Erythroblast (primary cell): Measurements from ENCODE around the gene LILRB1.
"Not testable (repeated sequence)": the region's sequence is repeated elsewhere in the genome, so short reads cannot be mapped to it uniquely, and the experiment has no call there.

Experiments used
- DNase-seq, 2 experiments: peaks; one replicate each; lab custom pipeline; 2025; lab: John Stamatoyannopoulos, UW
- GATA1 ChIP-seq: IDR thresholded peaks from 2 replicates; pipeline ENCODE4 v1.6.1; 2011; ENCODE audit warnings: low read depth, mild to moderate bottlenecking, control low read depth, low read length, moderate library complexity
- POLR2A ChIP-seq: IDR thresholded peaks from 2 replicates; pipeline ENCODE4 v1.6.1; 2011; ENCODE audit warnings: mild to moderate bottlenecking, low read length

LILRB1 gene

DNA sequence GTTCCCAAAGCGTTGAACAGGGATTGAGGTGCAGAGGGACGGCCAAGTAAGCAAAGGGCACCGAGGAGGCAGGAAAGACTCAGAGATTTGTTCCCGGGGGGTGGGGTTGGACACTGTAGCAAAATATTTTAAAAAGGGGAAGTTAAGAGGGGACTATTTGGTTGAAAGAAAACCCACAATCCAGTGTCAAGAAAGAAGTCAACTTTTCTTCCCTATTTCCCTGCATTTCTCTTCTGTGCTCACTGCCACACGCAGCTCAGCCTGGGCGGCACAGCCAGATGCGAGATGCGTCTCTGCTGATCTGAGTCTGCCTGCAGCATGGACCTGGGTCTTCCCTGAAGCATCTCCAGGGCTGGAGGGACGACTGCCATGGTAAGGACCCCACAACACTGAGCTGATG is at the start of gene LILRB1:
LILRB1 (plus strand) TSS at position 223 of the 400 bp plus-strand sequence. CDS start 590 bp downstream, outside the sequence.
- not testable (repeated sequence) for DNase-seq

DNA sequence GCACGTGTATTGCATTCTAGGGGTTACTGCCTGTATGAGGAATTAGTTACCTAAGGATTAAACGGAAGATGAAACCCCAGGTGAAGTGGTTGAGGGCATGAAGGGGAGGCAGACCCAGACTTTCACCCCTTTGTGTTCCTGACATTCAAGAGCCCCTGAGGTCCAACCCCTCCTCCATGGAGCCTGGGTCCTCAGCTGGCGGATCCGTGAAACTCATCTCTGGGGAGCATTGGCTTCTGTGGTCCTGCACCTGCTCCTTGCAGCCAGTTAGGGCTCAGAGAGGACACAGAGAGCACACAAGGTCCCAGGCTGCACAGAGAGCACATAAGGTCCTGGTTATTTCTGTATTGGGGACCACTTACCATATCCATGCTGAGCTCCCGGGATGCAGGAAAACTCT is 43.9 kb upstream of the LILRB1 start:
- TF ChIP-seq POLR2A (no peak), GATA1 (no peak)
- DNase-seq, result no peak

DNA sequence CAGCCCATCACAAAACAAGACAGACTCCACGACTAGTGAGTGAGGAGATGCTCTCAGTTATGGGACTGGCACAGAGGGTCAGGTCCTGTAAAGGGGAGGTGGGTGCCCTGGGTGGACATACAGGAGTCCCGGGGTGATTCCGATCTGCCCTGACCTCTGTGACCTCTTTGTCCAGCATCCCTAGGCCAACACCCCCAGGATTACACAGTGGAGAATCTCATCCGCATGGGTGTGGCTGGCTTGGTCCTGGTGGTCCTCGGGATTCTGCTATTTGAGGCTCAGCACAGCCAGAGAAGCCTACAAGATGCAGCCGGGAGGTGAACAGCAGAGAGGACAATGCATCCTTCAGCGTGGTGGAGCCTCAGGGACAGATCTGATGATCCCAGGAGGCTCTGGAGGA is 43.3 kb upstream of the LILRB1 start:
- no peak for TF ChIP-seq POLR2A
- TF ChIP-seq GATA1, result no peak

DNA sequence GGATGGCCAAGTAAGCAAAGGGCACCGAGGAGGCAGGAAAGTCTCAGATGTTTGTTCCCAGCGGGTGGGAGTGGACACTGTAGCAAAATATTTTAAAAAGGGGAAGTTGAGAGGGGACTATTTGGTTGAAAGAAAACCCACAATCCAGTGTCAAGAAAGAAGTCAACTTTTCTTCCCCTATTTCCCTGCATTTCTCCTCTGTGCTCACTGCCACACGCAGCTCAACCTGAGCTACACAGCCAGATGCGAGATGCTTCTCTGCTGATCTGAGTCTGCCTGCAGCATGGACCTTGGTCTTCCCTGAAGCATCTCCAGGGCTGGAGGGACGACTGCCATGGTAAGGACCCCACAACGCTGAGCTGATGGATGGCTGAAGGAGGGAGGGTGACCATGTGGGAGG is 36.8 kb upstream of the LILRB1 start, which contains the start of gene LILRA1:
LILRA1 (plus strand) TSS at position 188 of the 400 bp plus-strand sequence. CDS start 613 bp downstream, outside the sequence.
- not testable (repeated sequence) for DNase-seq

More for the DNA sequence above, 43.3 kb upstream of the LILRB1 start:
- DNase-seq, result no peak

DNA sequence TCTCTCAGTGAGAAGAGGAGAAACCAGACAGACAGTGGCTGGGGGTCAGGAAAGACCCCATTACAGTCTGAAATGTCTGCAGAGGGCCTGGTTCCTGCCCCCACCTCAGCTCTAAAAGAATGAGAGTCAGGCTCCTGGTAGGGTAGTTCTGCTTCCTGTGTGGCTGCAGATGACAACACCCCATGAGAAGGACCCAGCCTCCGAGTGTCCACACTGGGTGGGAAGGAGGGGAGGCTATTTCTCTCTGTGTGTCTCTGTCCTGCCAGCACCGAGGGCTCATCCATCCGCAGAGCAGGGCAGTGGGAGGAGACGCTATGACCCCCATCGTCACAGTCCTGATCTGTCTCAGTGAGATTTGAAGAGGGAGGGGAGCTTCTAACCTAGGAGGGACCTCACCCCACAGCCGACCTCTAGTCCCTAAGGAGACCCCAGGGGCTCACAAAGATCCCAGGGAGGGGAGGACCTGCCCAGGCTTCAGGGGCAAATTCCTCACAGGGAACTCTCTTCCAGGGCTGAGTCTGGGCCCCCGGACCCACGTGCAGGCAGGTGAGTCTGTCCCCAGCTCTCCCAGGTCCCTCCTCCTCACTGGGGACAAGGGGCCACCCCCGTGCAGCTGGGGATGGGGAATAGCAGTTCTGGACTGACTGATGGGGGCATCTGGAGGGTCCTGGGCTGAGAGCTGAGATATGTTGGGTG is 36.2 kb upstream of the LILRB1 start:
- DNase-seq, result not testable (repeated sequence)

DNA sequence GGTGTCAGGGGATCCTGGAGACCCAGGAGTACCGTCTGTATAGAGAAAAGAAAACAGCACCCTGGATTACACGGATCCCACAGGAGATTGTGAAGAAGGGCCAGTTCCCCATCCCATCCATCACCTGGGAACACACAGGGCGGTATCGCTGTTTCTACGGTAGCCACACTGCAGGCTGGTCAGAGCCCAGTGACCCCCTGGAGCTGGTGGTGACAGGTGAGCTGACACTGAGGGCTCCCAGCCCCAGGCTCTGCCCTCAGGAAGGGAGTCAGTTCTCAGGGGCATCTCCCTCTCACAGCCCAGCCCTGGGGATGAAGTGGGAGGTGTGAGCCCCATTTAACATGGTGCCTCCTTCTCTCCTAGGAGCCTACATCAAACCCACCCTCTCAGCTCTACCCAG is 35.5 kb upstream of the LILRB1 start:
- no peak for TF ChIP-seq GATA1
- no peak for TF ChIP-seq POLR2A
- DNase-seq, result no peak

DNA sequence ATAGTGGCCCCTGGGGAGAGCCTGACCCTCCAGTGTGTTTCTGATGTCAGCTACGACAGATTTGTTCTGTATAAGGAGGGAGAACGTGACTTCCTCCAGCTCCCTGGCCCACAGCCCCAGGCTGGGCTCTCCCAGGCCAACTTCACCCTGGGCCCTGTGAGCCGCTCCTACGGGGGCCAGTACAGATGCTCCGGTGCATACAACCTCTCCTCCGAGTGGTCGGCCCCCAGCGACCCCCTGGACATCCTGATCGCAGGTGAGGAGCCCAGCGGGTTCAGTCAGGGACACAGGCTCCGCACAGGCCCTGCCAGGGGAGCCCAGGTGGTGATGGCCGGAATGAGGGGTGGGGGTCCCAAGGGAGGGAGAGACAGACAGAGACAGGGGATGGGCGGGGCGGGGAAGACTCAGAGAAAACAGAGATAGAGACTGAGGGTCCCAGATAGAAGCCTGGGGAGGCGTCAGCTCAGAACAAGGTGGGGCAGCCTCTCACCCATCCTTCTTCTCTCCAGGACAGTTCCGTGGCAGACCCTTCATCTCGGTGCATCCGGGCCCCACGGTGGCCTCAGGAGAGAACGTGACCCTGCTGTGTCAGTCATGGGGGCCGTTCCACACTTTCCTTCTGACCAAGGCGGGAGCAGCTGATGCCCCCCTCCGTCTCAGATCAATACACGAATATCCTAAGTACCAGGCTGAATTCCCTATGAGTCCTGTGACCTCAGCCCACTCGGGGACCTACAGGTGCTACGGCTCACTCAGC is 34.4 kb upstream of the LILRB1 start:
- DNase-seq, result not testable (repeated sequence)

DNA sequence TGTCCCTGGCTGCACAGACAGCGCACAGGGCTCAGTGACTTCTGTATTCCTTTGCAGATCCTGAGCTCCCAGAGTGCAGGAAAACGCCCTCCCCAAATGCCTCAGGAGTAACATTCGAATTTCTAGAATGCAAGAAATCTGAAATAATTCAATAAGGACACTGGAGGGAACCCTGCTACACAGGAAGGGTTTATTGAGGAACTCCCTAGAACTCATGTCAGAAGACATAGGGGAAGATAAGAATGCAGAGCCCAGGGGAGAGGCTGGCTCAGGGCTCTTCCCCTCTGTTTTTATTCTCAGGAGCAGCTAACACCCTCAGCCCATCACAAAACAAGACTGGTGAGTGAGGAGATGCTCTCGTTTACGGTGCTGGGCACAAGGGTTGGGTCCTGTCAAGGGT is 30.1 kb upstream of the LILRB1 start:
- DNase-seq, result no peak

DNA sequence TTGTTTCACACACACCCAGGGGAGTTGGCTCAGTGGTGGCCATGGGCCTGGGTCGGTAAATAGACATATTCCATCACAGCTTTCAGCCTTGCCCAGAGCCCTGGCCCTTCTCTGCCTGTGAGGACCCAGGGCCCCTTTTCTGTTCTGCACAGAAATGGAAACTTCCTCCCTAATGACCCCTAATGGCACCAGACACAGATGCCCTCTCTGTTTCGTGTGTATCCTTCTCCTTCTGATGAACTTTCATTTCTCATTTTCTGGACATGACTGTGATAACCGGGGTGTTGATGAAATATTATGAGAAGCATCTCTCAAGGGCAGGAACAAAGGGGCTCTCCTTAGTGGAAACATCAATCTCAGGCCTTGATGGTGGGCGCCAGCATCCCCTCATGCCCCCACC is 24.1 kb upstream of the LILRB1 start:
- DNase-seq, result no peak
- no peak for TF ChIP-seq GATA1
- TF ChIP-seq POLR2A, result no peak

More for the DNA sequence above, 30.1 kb upstream of the LILRB1 start:
- TF ChIP-seq POLR2A (no peak), GATA1 (no peak)

DNA sequence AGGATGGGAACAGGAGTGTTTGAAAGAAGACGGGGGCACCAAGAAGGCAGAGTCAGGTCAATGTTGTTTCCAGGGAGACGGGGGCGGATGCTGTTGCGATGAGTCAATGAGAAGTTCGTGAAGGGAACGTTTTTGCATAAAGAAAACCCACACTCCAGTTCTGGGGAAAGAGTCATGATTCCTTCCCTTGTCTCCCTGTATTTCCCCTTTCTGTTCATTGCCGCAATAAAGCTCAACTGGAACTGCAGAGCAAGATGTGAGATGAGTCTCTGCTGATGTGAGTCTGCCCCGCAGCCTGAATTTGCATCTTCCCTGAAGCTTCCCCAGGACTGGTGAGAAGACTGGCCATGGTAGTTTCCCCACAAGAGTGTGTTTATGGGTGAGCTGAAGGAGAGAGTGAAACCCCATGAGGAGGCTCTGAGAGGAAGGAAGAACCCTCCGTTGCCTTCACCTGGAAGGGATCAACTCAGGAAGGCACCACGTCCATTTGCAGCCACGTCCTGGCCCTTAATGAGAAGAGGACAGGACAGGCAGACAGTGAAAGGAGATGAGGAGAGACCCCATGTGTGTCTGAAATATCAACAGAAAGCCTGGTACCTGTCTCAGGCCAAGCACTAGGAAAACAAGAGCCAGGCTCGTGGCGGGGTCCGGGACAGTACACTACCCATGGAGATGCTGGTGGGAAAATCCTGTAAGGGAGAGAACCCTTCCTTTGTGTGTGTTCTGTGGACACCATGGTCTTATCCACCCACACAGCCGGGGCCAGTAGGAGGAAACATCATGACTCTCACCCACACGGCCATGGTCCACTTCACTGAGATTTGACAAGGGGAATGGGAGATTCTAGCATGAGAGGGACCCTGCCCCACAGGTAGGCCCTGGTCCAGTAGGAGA is 23.1 kb upstream of the LILRB1 start:
- DNase-seq, result no peak
- TF ChIP-seq POLR2A, result no peak
- no peak for TF ChIP-seq GATA1

DNA sequence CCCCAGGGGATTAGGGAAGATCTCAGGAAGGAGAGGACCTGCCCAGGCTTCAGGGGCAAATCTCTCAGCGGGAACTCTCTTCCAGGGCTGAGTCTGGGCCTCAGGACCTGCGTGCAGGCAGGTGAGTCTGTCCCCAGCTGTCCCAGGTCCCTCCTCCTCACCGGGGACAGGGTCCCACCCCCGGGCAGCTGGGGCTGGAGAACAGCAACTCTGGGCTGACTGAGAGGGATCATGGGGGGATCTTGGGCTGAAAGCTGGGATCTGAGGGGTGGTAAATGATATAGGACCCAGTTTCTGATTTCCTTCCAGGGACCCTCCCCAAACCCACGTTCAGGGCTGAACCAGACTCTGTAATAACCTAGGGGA is 22.5 kb upstream of the LILRB1 start:
- TF ChIP-seq GATA1, result no peak
- no peak for TF ChIP-seq POLR2A
- no peak for DNase-seq

DNA sequence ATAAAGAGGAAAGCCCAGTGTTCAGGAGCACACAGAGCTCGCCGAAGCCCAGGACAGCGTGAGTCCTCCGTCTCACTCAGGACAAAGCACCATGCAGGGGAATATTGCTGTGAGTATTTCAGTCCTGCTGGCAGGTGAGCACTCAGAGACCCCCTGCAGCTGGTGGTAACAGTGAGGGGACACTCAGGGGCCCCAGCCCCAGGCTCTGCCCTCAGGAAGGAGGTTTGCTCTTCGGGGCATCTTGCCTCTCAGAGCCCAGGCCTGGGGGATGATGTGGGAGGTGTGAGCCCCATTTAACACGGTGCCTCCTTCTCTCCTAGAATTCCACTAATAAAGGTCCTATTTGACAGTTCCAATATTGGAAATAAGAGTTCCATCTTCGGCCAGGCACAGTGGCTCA is 22.1 kb upstream of the LILRB1 start:
- DNase-seq, result no peak
- TF ChIP-seq GATA1 (no peak), POLR2A (no peak)

DNA sequence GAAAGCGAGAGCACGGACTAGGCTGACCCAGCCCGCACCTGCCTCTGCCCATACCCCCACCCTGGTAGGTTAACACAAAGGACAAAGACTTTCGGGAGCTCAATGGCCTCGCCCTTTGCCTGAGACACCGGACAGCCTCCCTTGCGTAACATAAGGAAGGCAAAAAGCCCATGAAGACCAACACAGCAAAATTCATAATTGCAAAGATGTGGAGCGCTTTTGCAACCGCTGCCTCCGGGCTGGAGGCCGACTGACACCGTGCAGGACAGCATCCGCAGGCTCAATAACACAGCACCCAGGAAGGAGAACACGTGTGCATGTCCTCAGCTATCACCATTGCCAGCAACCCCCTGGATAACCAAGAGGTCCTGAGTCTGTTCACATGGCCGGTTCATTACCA is 21.5 kb upstream of the LILRB1 start:
- TF ChIP-seq GATA1 (no peak), POLR2A (no peak)
- no peak for DNase-seq

DNA sequence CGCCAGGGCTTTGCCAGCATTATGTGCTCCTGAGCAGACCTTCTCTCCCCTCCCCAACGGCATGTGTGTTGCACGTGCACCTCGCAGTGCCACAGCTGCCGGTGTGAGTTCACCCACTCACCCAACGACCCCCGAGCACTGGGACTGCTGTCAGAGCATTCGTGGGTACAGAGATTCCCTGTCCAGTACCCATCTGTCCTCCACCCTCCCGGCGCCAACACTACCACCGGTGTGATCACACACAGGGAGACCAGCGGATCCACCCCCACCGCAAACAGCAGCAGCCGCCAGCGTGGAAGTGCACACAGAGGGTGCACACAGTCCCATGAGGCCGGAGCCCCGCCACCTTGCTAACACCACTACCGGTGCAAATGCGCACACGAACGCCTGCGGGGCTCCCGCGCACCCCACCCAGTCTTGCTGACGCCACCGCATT is 20.9 kb upstream of the LILRB1 start:
- TF ChIP-seq GATA1 (no peak), POLR2A (no peak)
- DNase-seq, result no peak
